ENCODE results near the gene CCDC85B.
A peak's percentile ranks its signal among the peaks of the same experiment; 100 is the strongest.
"Not testable (repeated sequence)": the region's sequence is repeated elsewhere in the genome, so short reads cannot be mapped to it uniquely, and the experiment has no call there.

Gene CCDC85B

DNA sequence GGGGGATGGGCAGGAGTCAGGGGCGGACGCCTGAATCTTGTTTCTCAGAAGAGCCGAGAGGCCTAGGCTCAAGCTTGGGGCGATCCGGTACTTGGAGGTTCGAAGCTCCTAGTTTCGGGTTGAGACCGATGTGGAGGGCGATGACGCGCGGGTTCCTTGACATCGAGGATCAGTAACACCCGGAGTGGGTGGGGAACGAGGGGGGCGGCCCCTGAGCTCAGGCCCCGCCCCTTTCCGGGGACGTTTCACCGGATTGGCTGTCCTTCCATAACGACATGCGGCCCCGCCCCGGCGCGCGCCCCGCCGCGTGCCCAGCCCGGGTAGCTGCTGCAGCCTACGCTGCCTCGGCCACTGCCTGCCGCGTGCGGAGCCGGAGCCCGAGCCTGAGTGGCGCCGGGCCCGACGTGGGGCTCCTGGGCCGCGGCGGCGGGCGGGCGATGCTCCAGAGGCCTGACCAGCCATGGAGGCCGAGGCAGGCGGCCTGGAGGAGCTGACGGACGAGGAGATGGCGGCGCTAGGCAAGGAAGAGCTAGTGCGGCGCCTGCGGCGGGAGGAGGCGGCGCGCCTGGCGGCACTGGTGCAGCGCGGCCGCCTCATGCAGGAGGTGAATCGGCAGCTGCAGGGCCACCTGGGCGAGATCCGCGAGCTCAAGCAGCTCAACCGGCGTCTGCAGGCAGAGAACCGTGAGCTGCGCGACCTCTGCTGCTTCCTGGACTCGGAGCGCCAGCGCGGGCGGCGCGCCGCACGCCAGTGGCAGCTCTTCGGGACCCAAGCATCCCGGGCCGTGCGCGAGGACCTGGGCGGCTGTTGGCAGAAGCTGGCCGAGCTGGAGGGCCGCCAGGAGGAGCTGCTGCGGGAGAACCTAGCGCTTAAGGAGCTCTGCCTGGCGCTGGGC is at the start of gene CCDC85B:
TSS of gene CCDC85B (plus strand) at position 350 of the 895 bp plus-strand sequence. CDS start at position 461, 111 bp downstream.
- Mint-ChIP-seq H3K4me3 (peak within 1 kb of the TSS; percentile 97), H3K36me3 (peaks cover 6% of the 10 kb centered on the region), H3K27me3 (no peaks in the 10 kb centered on the region), H3K9me3 (ENCODE audit: low read depth) (no peaks in the 10 kb centered on the region), H3K27ac (peak within 1 kb of the TSS; percentile 95), H3K4me1 (ENCODE audit: low read depth) (peaks cover 52% of the 10 kb centered on the region)

DNA sequence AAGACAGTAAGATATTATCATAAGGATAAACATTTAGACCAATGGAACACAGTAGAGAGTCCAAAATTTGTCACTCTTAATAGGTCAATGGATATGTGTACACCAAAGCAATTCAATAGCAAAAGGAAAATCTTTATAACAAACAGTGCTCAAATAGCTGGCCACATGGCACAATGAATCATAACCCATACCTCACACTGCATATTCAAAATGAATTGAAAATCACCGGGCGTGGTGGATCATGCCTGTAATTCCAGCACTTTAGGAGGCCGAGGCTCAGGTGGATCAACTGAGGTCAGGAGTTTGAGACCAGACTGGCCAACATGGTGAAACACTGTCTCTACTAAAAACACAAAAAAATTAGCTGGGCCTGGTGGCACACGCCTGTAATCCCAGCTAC is 48.3 kb upstream of the CCDC85B start:
- Mint-ChIP-seq H3K4me3 (no peak overlapping the region), H3K36me3 (no peaks in the 10 kb centered on the region), H3K9me3 (ENCODE audit: low read depth) (no peaks in the 10 kb centered on the region), H3K27me3 (no peaks in the 10 kb centered on the region), H3K4me1 (ENCODE audit: low read depth) (no peaks in the 10 kb centered on the region), H3K27ac (no peak overlapping the region)

DNA sequence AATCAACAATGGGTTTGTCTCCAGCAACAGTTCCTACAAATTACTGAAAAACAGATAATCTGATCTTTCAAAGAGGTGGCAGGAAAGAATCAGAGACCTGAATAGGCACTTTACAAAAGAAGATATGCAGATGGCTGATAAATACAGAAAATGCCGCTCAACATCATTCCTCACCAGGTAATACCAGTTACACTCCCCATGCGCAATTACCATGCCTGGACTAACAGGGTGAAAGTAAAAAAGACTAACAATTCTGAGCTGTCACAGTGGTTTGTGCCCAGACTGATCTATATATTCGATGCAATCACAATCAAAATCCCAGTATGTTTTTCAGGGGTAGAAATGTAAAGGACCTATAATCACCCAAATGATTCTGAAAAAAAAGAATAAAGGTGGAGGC is 46.7 kb upstream of the CCDC85B start:
- H3K27me3 Mint-ChIP-seq = no peaks in the 10 kb centered on the region
- no peak overlapping the region for H3K27ac Mint-ChIP-seq
- H3K36me3 Mint-ChIP-seq = no peaks in the 10 kb centered on the region
- no peaks in the 10 kb centered on the region for H3K4me1 Mint-ChIP-seq (ENCODE audit: low read depth)
- H3K4me3 Mint-ChIP-seq = no peak overlapping the region
- no peaks in the 10 kb centered on the region for H3K9me3 Mint-ChIP-seq (ENCODE audit: low read depth)

- H3K4me1 Mint-ChIP-seq (ENCODE audit: low read depth) = no peaks in the 10 kb centered on the region
- H3K36me3 Mint-ChIP-seq = no peaks in the 10 kb centered on the region
- no peak overlapping the region for H3K4me3 Mint-ChIP-seq
- no peak overlapping the region for H3K27ac Mint-ChIP-seq
- no peaks in the 10 kb centered on the region for H3K27me3 Mint-ChIP-seq
- no peaks in the 10 kb centered on the region for H3K9me3 Mint-ChIP-seq (ENCODE audit: low read depth)
Measured at GRCh38 chr11:65844231-65844872, 46.1 kb upstream of the CCDC85B start.

- H3K27me3 Mint-ChIP-seq = no peaks in the 10 kb centered on the region
- H3K4me3 Mint-ChIP-seq = no peak overlapping the region
- no peak overlapping the region for H3K27ac Mint-ChIP-seq
- no peaks in the 10 kb centered on the region for H3K9me3 Mint-ChIP-seq (ENCODE audit: low read depth)
- peaks cover 2% of the 10 kb centered on the region for H3K4me1 Mint-ChIP-seq (ENCODE audit: low read depth)
- peaks cover 9% of the 10 kb centered on the region for H3K36me3 Mint-ChIP-seq
Measured at GRCh38 chr11:65847746-65848145, 42.7 kb upstream of the CCDC85B start.

GRCh38 chr11:65848693-65849092 is 41.8 kb upstream of the CCDC85B start:
- not testable (repeated sequence) for H3K4me3 Mint-ChIP-seq; H3K36me3 Mint-ChIP-seq; H3K27ac Mint-ChIP-seq; H3K9me3 Mint-ChIP-seq (ENCODE audit: low read depth); H3K4me1 Mint-ChIP-seq (ENCODE audit: low read depth); H3K27me3 Mint-ChIP-seq

- Mint-ChIP-seq H3K9me3 (ENCODE audit: low read depth) (no peaks in the 10 kb centered on the region), H3K36me3 (peaks cover 11% of the 10 kb centered on the region), H3K4me1 (ENCODE audit: low read depth) (peaks cover 11% of the 10 kb centered on the region), H3K27me3 (no peaks in the 10 kb centered on the region), H3K27ac (no peak overlapping the region), H3K4me3 (no peak overlapping the region)
Measured at GRCh38 chr11:65849366-65849765, 41.1 kb upstream of the CCDC85B start.

DNA sequence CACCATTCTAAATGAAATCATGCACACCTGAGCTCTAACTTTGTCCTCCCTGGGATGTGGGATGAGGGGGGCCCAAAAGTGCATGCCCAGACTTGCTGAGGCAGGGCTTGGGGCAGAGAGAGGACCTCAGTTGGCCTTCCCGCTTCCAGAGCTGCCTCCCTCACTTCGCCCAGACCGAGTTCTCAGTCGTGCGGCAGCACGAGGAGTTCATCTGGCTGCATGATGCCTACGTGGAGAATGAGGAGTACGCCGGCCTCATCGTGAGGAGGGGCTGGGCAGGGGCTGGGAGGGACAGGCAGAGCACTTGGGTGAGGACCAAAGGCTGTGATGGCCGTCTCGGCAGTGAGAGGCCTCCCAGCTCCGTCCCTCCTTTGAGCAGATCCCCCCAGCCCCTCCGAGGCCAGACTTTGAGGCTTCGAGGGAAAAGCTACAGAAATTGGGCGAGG is 40.7 kb upstream of the CCDC85B start:
- no peaks in the 10 kb centered on the region for H3K27me3 Mint-ChIP-seq
- no peaks in the 10 kb centered on the region for H3K9me3 Mint-ChIP-seq (ENCODE audit: low read depth)
- H3K4me3 Mint-ChIP-seq = no peak overlapping the region
- H3K36me3 Mint-ChIP-seq = peaks cover 12% of the 10 kb centered on the region
- H3K27ac Mint-ChIP-seq = no peak overlapping the region
- peaks cover 15% of the 10 kb centered on the region for H3K4me1 Mint-ChIP-seq (ENCODE audit: low read depth)

DNA sequence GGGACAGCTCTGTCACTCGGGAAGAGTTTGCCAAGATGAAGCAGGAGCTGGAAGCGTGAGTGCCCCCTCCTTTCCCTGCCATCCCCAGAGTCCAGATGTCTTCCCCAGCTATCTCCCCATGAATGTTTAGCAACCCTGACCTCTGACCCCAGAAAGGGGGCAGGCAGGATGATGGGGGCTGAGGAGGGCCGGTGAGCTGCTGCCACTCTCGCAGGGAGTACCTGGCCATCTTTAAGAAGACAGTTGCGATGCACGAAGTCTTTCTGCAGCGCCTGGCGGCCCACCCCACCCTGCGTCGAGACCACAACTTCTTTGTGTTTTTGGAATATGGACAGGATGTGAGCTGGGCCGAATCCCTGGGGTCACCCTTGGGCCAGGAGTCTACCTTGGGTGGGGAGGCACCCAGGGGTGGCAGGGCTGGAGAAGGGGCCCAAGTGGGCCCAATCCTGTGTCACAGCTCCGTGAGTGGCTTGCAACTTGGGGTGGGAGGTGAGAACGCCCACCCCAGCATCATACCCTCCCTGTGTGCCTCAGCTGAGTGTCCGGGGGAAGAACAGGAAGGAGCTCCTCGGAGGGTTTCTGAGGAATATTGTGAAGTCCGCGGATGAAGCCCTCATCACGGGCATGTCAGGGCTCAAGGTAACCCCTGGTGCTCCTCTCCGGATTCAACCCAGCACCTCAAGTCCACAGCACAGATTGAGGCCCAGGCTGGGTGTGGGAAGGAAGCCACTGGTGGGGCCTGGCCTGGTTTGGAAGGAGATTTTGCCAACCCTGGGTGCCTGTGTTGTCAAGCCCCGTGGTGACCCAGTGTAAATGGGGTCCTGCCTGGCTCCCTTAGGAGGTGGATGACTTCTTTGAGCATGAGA is 40.0 kb upstream of the CCDC85B start:
- H3K36me3 Mint-ChIP-seq = peaks cover 12% of the 10 kb centered on the region
- no peaks in the 10 kb centered on the region for H3K27me3 Mint-ChIP-seq
- H3K4me1 Mint-ChIP-seq (ENCODE audit: low read depth) = peaks cover 19% of the 10 kb centered on the region
- H3K4me3 Mint-ChIP-seq = no peak overlapping the region
- no peaks in the 10 kb centered on the region for H3K9me3 Mint-ChIP-seq (ENCODE audit: low read depth)
- no peak overlapping the region for H3K27ac Mint-ChIP-seq

GRCh38 chr11:65851083-65851579 is 39.3 kb upstream of the CCDC85B start:
- H3K27ac Mint-ChIP-seq = no peak overlapping the region
- peaks cover 12% of the 10 kb centered on the region for H3K36me3 Mint-ChIP-seq
- H3K4me3 Mint-ChIP-seq = no peak overlapping the region
- peaks cover 26% of the 10 kb centered on the region for H3K4me1 Mint-ChIP-seq (ENCODE audit: low read depth)
- no peaks in the 10 kb centered on the region for H3K9me3 Mint-ChIP-seq (ENCODE audit: low read depth)
- no peaks in the 10 kb centered on the region for H3K27me3 Mint-ChIP-seq

- Mint-ChIP-seq H3K27me3 (no peaks in the 10 kb centered on the region), H3K4me3 (no peak overlapping the region), H3K27ac (peak overlapping the region; percentile 67), H3K4me1 (ENCODE audit: low read depth) (peaks cover 33% of the 10 kb centered on the region), H3K9me3 (ENCODE audit: low read depth) (no peaks in the 10 kb centered on the region), H3K36me3 (peaks cover 16% of the 10 kb centered on the region)
Measured at GRCh38 chr11:65851811-65852507, 38.5 kb upstream of the CCDC85B start.

GRCh38 chr11:65852508-65853245 is 37.8 kb upstream of the CCDC85B start:
- Mint-ChIP-seq H3K9me3 (ENCODE audit: low read depth) (no peaks in the 10 kb centered on the region), H3K27me3 (no peaks in the 10 kb centered on the region), H3K4me3 (no peak overlapping the region), H3K36me3 (peaks cover 16% of the 10 kb centered on the region), H3K27ac (peak overlapping the region; percentile 54), H3K4me1 (ENCODE audit: low read depth) (peaks cover 33% of the 10 kb centered on the region)

DNA sequence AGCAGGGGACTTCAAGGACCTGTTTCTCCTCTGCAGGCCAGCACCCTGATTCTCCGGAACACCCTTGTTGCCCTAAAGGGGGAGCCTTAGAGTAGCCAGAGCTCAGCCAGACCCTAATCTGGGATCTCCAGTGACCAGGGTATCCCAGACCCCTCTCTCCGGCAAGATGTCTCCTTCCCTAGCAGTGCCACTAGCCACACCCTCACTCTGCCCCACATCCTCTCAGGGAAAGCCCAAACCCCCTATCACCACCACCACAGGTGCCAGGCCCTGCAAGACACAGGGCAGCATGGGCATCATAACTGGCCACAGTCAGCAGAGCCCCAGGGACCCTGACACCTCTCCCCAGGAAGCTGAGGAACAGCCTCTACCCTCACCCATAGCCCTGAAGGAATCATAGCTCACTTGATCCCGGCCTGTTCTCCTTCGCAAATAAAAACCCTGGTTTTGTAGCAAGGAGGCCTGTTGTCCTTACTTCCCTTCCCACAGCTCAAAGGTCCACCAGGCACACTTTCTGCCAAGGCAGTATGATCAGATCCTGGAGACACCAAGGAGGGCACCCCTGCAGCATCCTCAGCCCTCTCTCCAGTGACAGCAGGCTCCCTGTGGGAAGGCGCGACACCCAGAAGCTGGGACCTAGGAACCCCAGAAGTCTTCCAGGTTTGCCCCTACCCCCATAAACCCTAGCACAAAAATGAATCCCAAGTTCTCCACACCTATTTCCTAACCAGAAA is 37.1 kb upstream of the CCDC85B start:
- Mint-ChIP-seq H3K36me3 (peaks cover 16% of the 10 kb centered on the region), H3K27me3 (no peaks in the 10 kb centered on the region), H3K4me3 (peak overlapping the region; percentile 73), H3K27ac (peak overlapping the region; percentile 54), H3K9me3 (ENCODE audit: low read depth) (no peaks in the 10 kb centered on the region), H3K4me1 (ENCODE audit: low read depth) (peaks cover 36% of the 10 kb centered on the region)
